Measurements from ENCODE around the gene FAIM2.
A peak's percentile ranks its signal among the peaks of the same experiment; 100 is the strongest.

- no peak for TF ChIP-seq CTCF (IDR thresholded peaks at IDR 0.05)
- TF ChIP-seq SIN3A (IDR thresholded peaks at IDR 0.05; ENCODE audit: borderline replicate concordance, insufficient read depth, low read depth, low read length) = no peak
- peak; percentile 94 for TF ChIP-seq POLR2AphosphoS5 (IDR thresholded peaks at IDR 0.05; ENCODE audit: low read depth, low read length)
These were observed 61.0 kb downstream of the FAIM2 start, which contains the start of gene BCDIN3D for GRCh38 chr12:49842519-49843352.

Data from Panc1 (cell line).